HL-60/S4 treated with retinoic acid at 250 ng/mL for 4 days and 3 days (cell line): ENCODE results near the gene RPL26.
"Not testable (repeated sequence)": the region's sequence is repeated elsewhere in the genome, so short reads cannot be mapped to it uniquely, and the experiment has no call there.

Experiments
- in situ Hi-C: fragments of 300-500 bp; cut with MboI; formaldehyde crosslinking; loops from 2 replicates; pipeline ENCODE4 v1.7.0; 2022; ENCODE audit warnings: low sequenced_read_pairs

RPL26 gene

GRCh38 chr17:8371786-8372185 is 11.2 kb downstream of the RPL26 start:
- in situ Hi-C loops, result no loop called here

GRCh38 chr17:8369944-8370343 is 13.0 kb downstream of the RPL26 start:
- in situ Hi-C loops, result no loop called here

- in situ Hi-C loops, result no loop called here
These were observed 14.8 kb downstream of the RPL26 start for GRCh38 chr17:8368193-8368592.

- in situ Hi-C loops, result no loop called here
These were observed 16.8 kb downstream of the RPL26 start for GRCh38 chr17:8366231-8366630.

DNA sequence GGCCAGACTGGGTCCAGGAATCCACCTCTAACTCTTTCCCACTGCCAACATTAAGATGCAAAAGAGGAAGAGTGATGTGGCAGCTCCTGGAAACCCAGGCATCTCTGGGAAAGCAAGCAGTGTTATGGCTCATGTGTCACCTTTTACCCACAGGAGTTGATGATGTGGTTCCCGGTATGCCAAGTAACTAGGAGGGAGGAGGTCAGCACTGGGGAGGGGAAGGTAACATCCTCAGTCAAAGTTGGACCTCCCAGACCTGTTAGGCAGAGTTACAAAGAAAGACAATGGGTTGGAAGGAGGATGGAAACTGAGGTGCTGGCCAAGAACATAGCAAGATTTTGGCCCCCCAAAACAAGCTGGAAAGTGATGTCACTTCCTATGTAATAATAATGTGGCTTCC is 17.9 kb downstream of the RPL26 start:
- in situ Hi-C loops, result no loop called here

GRCh38 chr17:8362651-8363332 is 20.2 kb downstream of the RPL26 start:
- in situ Hi-C loops, result no loop called here

DNA sequence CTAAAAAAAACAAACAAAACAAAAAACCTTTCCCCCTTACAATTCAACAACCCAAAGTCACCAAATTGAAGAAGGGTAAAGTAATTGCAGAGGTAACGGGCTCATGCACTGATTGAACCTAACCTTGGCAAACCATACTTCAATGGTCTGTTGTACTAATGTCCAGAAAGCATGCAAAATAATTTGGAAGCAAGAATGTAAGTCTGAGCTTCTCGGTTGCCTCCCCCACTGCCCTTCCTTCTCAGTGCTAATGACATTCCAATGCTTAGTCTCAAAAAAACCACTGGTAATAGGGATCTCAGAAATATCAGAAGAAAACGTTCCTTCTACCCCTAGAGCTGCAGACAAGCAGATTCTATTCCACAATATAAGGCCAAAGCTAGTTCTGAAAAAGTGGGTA is 22.2 kb downstream of the RPL26 start:
- in situ Hi-C loops, result no loop called here

DNA sequence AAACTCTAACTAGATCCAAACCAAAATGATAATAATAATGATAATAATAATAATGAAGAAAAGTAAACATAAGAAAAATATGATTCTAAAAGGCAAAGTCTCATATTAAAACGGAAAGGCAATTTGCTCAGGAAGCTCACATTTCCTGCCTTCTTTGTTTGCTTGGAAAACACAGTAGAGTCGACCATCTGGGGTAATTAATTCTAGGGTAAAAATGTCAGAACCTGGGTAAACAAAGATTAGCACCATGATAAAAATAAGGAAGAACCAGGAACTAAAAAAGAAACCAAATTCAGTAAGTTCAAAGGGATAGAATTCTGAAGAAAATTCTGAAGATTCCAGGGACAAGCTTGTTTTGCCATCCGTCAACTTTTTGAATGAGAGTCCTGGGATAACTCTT is 22.7 kb downstream of the RPL26 start:
- in situ Hi-C loops, result no loop called here

DNA sequence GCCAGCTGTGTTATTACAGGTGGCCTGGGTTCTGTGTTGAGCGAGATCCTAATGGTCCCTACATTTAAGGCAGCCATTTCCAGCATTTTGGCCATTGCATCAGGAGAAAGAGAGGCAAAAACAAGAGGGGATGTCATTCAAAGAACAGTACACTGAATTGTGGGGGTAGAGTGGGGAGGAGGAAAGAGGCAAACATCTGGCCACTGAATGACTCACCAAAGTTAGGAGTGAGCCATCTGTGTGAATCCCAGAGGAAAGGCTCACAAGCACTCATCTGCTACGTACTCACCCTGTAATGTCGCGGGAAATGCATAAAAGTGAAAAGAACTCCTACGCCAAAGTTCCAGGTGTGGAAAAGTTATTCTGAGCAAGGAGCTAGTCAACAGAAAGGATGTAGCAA is 23.2 kb downstream of the RPL26 start:
- in situ Hi-C loops, result no loop called here

- in situ Hi-C loops, result no loop called here
These were observed 25.1 kb downstream of the RPL26 start for GRCh38 chr17:8357910-8358309.

DNA sequence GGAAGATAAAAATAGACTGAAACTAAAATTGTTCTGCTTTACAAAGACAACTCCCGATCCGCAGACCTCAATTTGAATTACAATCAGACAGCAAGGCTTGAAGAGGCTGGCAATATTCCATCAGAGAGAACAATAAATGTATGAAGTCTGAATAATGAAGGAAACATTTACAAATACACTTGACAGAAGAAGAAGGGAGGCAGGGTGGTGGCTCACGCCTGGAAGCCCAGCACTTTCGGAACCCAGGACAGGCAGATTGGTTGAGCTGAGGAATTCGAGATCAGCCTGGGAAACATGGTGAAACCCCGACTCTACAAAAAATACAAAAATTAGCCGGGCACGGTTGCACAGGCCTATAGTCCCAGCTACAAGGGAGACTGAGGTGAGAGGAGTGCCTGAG is 28.8 kb downstream of the RPL26 start:
- in situ Hi-C loops, result no loop called here

DNA sequence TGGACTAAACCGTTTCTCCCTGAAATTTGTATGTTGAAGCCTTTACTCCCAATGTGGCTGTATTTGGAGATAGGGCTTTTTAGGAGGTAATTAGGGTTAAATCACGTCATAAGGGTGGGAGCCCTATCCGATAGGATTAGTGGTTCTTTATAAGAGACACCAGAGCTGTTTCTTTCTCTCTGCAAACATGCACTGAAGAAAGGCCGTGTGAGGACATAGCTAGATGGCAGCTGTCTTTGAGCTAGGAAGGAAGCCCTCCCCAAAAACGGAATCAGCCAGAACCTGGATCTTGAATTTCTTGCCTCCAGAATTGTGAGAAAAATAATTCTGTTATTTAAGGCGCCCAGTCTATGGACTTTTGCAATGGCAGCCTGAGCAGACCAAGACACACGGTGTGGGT is 29.3 kb downstream of the RPL26 start:
- in situ Hi-C loops, result no loop called here

GRCh38 chr17:8350339-8350738 is 32.7 kb downstream of the RPL26 start:
- in situ Hi-C loops, result no loop called here

DNA sequence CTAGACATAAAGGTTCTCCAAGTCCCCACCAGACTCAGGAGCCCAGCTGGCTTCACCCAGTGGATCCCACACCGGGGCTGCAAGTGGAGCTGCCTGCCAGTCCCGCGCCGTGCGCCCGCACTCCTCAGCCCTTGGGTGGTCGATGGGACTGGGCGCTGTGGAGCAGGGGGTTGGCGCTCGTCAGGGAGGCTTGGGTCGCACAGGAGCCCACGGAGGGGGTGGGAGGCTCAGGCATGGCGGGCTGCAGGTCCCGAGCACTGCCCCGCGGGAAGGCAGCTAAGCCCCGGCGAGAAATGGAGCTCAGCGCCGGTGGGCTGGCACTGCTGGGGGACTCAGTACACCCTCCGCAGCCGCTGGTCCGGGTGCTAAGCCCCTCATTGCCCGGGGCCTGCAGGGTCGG is 36.0 kb downstream of the RPL26 start:
- in situ Hi-C loops, result not testable (repeated sequence)

DNA sequence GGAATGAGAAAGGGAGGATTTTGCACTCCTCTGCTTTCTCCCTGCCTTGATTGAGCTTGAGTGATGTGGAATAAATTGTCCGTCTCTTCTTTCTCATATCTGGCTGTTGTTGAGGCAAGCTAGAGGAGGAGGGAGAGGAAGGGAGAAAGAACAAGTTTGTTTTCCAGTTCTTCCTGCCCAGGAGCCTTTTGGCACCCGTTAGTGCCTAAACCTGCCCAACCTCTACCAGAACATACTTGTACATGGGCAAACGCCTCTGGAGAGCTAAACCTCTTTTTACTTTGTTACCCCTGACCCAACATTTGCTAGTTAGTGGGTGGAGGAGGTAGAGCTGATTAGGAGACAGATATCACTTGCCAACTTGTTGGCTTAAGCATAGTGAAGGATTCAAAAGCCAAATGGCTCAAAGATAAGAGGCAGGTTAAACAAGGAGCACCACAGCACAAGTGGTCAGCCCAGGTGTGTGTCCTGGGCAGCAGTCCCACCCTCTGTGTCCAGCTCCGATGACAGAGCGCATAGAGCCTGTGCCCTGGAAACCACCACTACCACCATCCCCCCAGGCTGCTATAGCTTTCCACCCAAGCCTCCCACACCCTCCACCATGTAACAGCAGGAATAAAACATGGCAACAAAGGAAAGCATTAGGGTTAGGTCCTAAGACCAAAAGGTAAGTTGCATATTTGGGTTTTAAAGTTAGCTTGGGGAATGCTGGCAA is 36.9 kb downstream of the RPL26 start:
- in situ Hi-C loops, result no loop called here

DNA sequence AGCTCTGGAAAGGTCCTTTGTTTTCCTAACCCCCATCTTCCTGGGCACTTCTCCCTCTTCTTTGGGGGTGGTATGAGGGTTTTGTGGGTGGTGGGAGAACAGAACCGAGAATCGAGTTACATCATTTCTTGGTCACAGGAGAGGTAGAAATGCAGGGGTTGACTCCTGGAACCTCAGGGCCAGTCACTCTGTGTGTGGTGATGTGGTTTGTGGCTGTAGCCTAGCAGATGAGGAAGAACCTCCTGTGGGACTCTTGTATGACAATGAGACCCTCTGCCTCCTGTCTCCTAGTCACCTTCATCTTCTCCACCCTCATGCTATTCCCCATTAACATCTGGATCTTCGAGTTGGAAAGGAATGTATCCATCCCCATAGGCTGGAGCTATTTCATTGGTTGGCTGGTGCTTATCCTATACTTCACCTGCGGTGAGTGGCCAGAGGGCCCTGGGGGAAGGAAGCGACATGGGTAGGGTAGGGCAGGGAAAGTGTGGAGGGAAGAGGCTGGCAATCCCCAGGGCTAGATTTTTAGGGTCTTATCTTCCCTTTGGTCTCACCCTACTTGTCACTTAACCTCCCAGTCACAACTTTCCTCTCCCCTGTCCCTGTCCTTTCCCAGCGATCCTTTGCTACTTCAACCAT is 37.8 kb downstream of the RPL26 start:
- in situ Hi-C loops, result no loop called here

GRCh38 chr17:8341456-8341855 is 41.5 kb downstream of the RPL26 start:
- in situ Hi-C loops, result no loop called here

DNA sequence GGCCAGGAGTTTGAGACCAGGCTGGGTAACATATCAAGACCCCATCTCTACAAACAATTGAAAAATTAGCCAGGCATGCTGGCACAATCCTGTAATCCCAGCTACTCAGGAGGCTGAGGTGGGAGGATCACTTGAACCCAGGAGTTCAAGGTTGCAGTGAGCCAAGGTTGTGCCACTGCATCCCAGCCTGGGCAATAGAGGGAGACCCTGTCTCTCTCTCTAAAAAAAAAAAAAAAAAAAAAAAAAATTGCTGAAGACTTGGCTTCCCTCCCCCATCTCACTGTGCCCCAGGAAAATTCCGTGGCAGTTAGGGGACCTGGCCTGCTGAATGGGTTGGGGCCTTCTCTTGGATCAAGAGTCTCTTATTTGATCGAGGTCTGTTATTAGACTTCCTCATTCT is 43.5 kb downstream of the RPL26 start, which contains the start of gene ODF4:
TSS of gene ODF4 (plus strand) at position 301 of the 400 bp plus-strand sequence. CDS start 212 bp downstream, outside the sequence.
- in situ Hi-C loops, result no loop called here

- in situ Hi-C loops, result no loop called here
These were observed 44.2 kb downstream of the RPL26 start for GRCh38 chr17:8338753-8339140.

GRCh38 chr17:8337802-8338752 is 44.9 kb downstream of the RPL26 start:
- in situ Hi-C loops, result no loop called here

DNA sequence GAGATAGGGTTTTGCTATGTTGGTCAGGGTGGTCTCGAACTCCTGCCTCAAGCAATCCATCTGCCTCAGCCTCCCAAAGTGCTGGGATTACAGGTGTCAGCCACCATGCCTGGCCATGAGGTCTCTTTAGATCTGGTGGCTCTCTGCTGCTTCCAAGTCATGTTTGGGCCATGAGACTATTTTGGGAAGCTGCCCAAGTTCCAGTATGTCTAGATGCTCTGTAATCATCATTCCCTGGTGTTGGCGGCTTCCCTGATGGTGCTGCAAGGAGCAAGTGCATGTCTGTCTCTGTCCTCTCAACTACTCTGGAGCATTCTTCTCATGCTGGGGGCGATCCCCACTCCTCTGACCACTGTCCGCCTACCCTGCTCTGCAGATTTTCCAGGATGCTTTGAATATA is 49.7 kb downstream of the RPL26 start:
- in situ Hi-C loops, result no loop called here
